Measurements from ENCODE around the gene NLRC5. TPM values are rescaled to one million over a fixed set of nuclear protein-coding genes. Genes with fewer than 3 reads are reported as not detected.

NLRC5 gene
- total RNA-seq, 1 experiment from 2014 or later: 0.98 TPM

DNA sequence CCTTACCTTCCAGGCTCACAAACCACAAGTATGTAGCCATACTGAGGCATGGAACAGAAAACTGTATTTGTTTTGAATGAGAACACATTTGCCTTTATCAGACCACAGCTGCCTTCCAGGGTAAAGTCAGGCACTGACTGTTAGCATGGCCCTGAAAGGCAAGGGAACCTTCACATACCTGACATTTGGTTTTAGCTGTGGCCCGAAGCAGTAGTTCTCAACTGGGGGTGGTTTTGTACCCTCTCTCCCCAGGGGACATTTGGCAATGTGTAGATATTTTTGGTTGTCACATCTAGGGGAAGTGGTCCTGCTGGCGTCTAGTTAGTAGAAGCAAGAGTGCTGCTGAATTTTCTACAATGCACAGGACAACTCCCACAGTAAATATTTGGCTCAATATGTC, 48.3 kb upstream of the NLRC5 start:
- Histone ChIP-seq H3K9me2 (replicated peaks; ENCODE audit: low read length) (no peaks in the 10 kb centered on the region), H3K36me3 (ENCODE audit: low read depth, low read length) (peaks cover 66% of the 10 kb centered on the region), H2AFZ (ENCODE audit: low read length) (no peak overlapping the region), H3F3A (ENCODE audit: low read length, unreplicated experiment) (no peaks in the 10 kb centered on the region), H3K27me3 (ENCODE audit: low read length) (no peaks in the 10 kb centered on the region), H4K20me1 (ENCODE audit: low read length) (peaks cover 15% of the 10 kb centered on the region; the same call in 1 of the 2 replicates), H3K4me2 (ENCODE audit: low read length) (no peak overlapping the region), H3K9me3 (ENCODE audit: low read length) (no peaks in the 10 kb centered on the region), H3K4me1 (ENCODE audit: insufficient read depth, low read length) (peaks cover 17% of the 10 kb centered on the region), H3K4me3 (ENCODE audit: low read length) (no peak overlapping the region), H3K79me2 (ENCODE audit: low read length) (peaks cover 2% of the 10 kb centered on the region; the same call in 1 of the 2 replicates), H3K9ac (ENCODE audit: low read length) (no peak overlapping the region), H3K27ac (ENCODE audit: low read length) (no peak overlapping the region)
- no peak for ATAC-seq
- ChIA-PET CTCF (no interaction called here), POLR2A (ENCODE audit: unreplicated experiment) (no interaction called here)
- TF ChIP-seq CTCF (conservative IDR thresholded peaks at IDR 0.05; ENCODE audit: low read depth, low read length) (no peak), EZH2 (IDR thresholded peaks at IDR 0.05; ENCODE audit: low read length, unreplicated experiment) (no peak), EZH2phosphoT487 (IDR thresholded peaks at IDR 0.05; ENCODE audit: borderline replicate concordance, low read length) (no peak)
- BruUV-seq (replicated peaks): no TSS peak
- intact Hi-C loops (cut with micrococcal nuclease): loop anchor here (10.0 kb wide), 1 partner anchor 146 kb away; no protein-coding TSS in a partner anchor
- no peak for DNase-seq

- Histone ChIP-seq H3K36me3 (ENCODE audit: low read depth, low read length) (peaks cover 58% of the 10 kb centered on the region), H3K27me3 (ENCODE audit: low read length) (no peaks in the 10 kb centered on the region), H3K4me2 (ENCODE audit: low read length) (no peak overlapping the region), H3K9ac (ENCODE audit: low read length) (no peak overlapping the region), H3F3A (ENCODE audit: low read length, unreplicated experiment) (no peaks in the 10 kb centered on the region), H3K4me1 (ENCODE audit: insufficient read depth, low read length) (peaks cover 17% of the 10 kb centered on the region), H4K20me1 (ENCODE audit: low read length) (0 out of 2 replicates have a peak, but pooled peaks cover 9% of the 10 kb centered on the region), H3K9me2 (replicated peaks; ENCODE audit: low read length) (no peaks in the 10 kb centered on the region), H2AFZ (ENCODE audit: low read length) (no peak overlapping the region), H3K4me3 (ENCODE audit: low read length) (no peak overlapping the region), H3K79me2 (ENCODE audit: low read length) (no peaks in the 10 kb centered on the region), H3K9me3 (ENCODE audit: low read length) (no peaks in the 10 kb centered on the region), H3K27ac (ENCODE audit: low read length) (no peak overlapping the region)
- DNase-seq (no peak), ATAC-seq (no peak)
- ChIA-PET POLR2A (ENCODE audit: unreplicated experiment) (interaction anchor here (0.5 kb wide), 1 partner anchor 45 kb away, joined by 3 read pairs; no protein-coding TSS in a partner anchor), CTCF (no interaction called here)
- BruUV-seq (replicated peaks): no TSS peak
- no peak for TF ChIP-seq CTCF (conservative IDR thresholded peaks at IDR 0.05; ENCODE audit: low read depth, low read length)
- intact Hi-C loops (cut with micrococcal nuclease): loop anchor here (10.0 kb wide), 1 partner anchor 147 kb away; no protein-coding TSS in a partner anchor
Measured at GRCh38 chr16:56941856-56942331, 47.5 kb upstream of the NLRC5 start.

- Histone ChIP-seq H3K9me3 (ENCODE audit: low read length) (no peaks in the 10 kb centered on the region), H3K4me3 (ENCODE audit: low read length) (no peak overlapping the region), H3K36me3 (ENCODE audit: low read depth, low read length) (peaks cover 42% of the 10 kb centered on the region), H3K9me2 (replicated peaks; ENCODE audit: low read length) (no peaks in the 10 kb centered on the region), H3K27me3 (ENCODE audit: low read length) (no peaks in the 10 kb centered on the region), H3K4me2 (ENCODE audit: low read length) (no peak overlapping the region), H3K9ac (ENCODE audit: low read length) (no peak overlapping the region), H3K4me1 (ENCODE audit: insufficient read depth, low read length) (peaks cover 17% of the 10 kb centered on the region), H3K27ac (ENCODE audit: low read length) (no peak overlapping the region), H2AFZ (ENCODE audit: low read length) (no peak overlapping the region), H4K20me1 (ENCODE audit: low read length) (0 out of 2 replicates have a peak, but pooled peaks cover under 1% of the 10 kb centered on the region), H3K79me2 (ENCODE audit: low read length) (no peaks in the 10 kb centered on the region), H3F3A (ENCODE audit: low read length, unreplicated experiment) (no peaks in the 10 kb centered on the region)
- ATAC-seq: no peak
- CTCF ChIA-PET: no interaction called here
- no TSS peak for BruUV-seq (replicated peaks)
- DNase-seq: no peak
- intact Hi-C loops (cut with micrococcal nuclease): loop anchor here (10.0 kb wide), 1 partner anchor 149 kb away; no protein-coding TSS in a partner anchor
- TF ChIP-seq EZH2phosphoT487 (IDR thresholded peaks at IDR 0.05; ENCODE audit: borderline replicate concordance, low read length) (no peak), CTCF (conservative IDR thresholded peaks at IDR 0.05; ENCODE audit: low read depth, low read length) (no peak), EZH2 (IDR thresholded peaks at IDR 0.05; ENCODE audit: low read length, unreplicated experiment) (no peak)
- POLR2A ChIA-PET (ENCODE audit: unreplicated experiment): no interaction called here
Measured at GRCh38 chr16:56943761-56944375, 45.5 kb upstream of the NLRC5 start.
